ENCODE results near the gene CS.
A peak's percentile ranks its signal among the peaks of the same experiment; 100 is the strongest.
"Not testable (repeated sequence)": the region's sequence is repeated elsewhere in the genome, so short reads cannot be mapped to it uniquely, and the experiment has no call there.

The CS gene

GRCh38 chr12:56326126-56326525 lies 26.0 kb upstream of the CS start:
- no peaks in the 10 kb centered on the region for H3K4me1 Mint-ChIP-seq
- H3K27me3 Mint-ChIP-seq (ENCODE audit: low read depth, poor library complexity): no peaks in the 10 kb centered on the region
- H3K27ac Mint-ChIP-seq: no peak overlapping the region
- peaks cover 31% of the 10 kb centered on the region for H3K36me3 Mint-ChIP-seq (ENCODE audit: low read depth)
- H3K9me3 Mint-ChIP-seq: no peaks in the 10 kb centered on the region
- no peak overlapping the region for H3K4me3 Mint-ChIP-seq
- no peak for DNase-seq
- TF ChIP-seq CTCF (IDR thresholded peaks at IDR 0.05): no peak

GRCh38 chr12:56324206-56324605 lies 24.1 kb upstream of the CS start:
- no peaks in the 10 kb centered on the region for H3K27me3 Mint-ChIP-seq (ENCODE audit: low read depth, poor library complexity)
- H3K9me3 Mint-ChIP-seq: no peaks in the 10 kb centered on the region
- H3K27ac Mint-ChIP-seq: no peak overlapping the region
- H3K36me3 Mint-ChIP-seq (ENCODE audit: low read depth): peaks cover 41% of the 10 kb centered on the region
- no peak for TF ChIP-seq CTCF (IDR thresholded peaks at IDR 0.05)
- DNase-seq: no peak
- no peak overlapping the region for H3K4me3 Mint-ChIP-seq
- no peaks in the 10 kb centered on the region for H3K4me1 Mint-ChIP-seq

GRCh38 chr12:56321610-56322009 lies 21.5 kb upstream of the CS start:
- not testable (repeated sequence) for H3K9me3 Mint-ChIP-seq; H3K27ac Mint-ChIP-seq; DNase-seq; H3K27me3 Mint-ChIP-seq (ENCODE audit: low read depth, poor library complexity); H3K4me1 Mint-ChIP-seq; H3K4me3 Mint-ChIP-seq
- peaks cover 27% of the 10 kb centered on the region for H3K36me3 Mint-ChIP-seq (ENCODE audit: low read depth)

- Mint-ChIP-seq H3K27me3 (ENCODE audit: low read depth, poor library complexity) (no peaks in the 10 kb centered on the region), H3K27ac (no peak overlapping the region), H3K4me3 (no peak overlapping the region), H3K9me3 (no peaks in the 10 kb centered on the region), H3K4me1 (peaks cover 5% of the 10 kb centered on the region), H3K36me3 (ENCODE audit: low read depth) (peaks cover 27% of the 10 kb centered on the region)
- no peak for DNase-seq
- TF ChIP-seq CTCF (IDR thresholded peaks at IDR 0.05): no peak
Measured at GRCh38 chr12:56321027-56321426, 20.9 kb upstream of the CS start.

GRCh38 chr12:56317675-56318074 lies 17.5 kb upstream of the CS start:
- Mint-ChIP-seq H3K4me1 (peaks cover 18% of the 10 kb centered on the region), H3K4me3 (no peak overlapping the region), H3K27ac (no peak overlapping the region), H3K36me3 (ENCODE audit: low read depth) (peaks cover 17% of the 10 kb centered on the region), H3K27me3 (ENCODE audit: low read depth, poor library complexity) (no peaks in the 10 kb centered on the region), H3K9me3 (no peaks in the 10 kb centered on the region)
- no peak for TF ChIP-seq CTCF (IDR thresholded peaks at IDR 0.05)
- no peak for DNase-seq

- no peaks in the 10 kb centered on the region for H3K27me3 Mint-ChIP-seq (ENCODE audit: low read depth, poor library complexity)
- TF ChIP-seq CTCF (IDR thresholded peaks at IDR 0.05): no peak
- H3K9me3 Mint-ChIP-seq: no peaks in the 10 kb centered on the region
- peaks cover 24% of the 10 kb centered on the region for H3K36me3 Mint-ChIP-seq (ENCODE audit: low read depth)
- H3K4me3 Mint-ChIP-seq: peak within 1 kb of the TSS; percentile 98
- peak within 1 kb of the TSS; percentile 99 for H3K27ac Mint-ChIP-seq
- DNase-seq: peak; percentile 95
- H3K4me1 Mint-ChIP-seq: peaks cover 18% of the 10 kb centered on the region
Measured at GRCh38 chr12:56315622-56316473, 15.7 kb upstream of the CS start, which contains the start of gene CNPY2. CNPY2 (minus strand) TSS chr12:56315988; CDS start chr12:56315217, 771 bp downstream.
